ENCODE results near the gene ATP6V0C.
"Not testable (repeated sequence)": the region's sequence is repeated elsewhere in the genome, so short reads cannot be mapped to it uniquely, and the experiment has no call there.

The ATP6V0C gene

GRCh38 chr16:2473999-2474876 is 39.5 kb upstream of the ATP6V0C start:
- FAIRE-seq (peak; percentile 33), DNase-seq (ENCODE audit: extremely low spot score, insufficient read length, low read depth) (peak; percentile 57)

GRCh38 chr16:2474877-2475412 is 38.8 kb upstream of the ATP6V0C start, which contains the start of gene TBC1D24:
Gene TBC1D24, plus strand, starts transcription at chr16:2475127. Its CDS starts 21,022 bp downstream, at chr16:2496149.
- DNase-seq (ENCODE audit: extremely low spot score, insufficient read length, low read depth) (peak; percentile 100), FAIRE-seq (peak; percentile 88)

GRCh38 chr16:2475413-2476344 is 38.1 kb upstream of the ATP6V0C start:
- FAIRE-seq (no peak), DNase-seq (ENCODE audit: extremely low spot score, insufficient read length, low read depth) (no peak)

GRCh38 chr16:2476345-2476720 is 37.4 kb upstream of the ATP6V0C start:
- no peak for FAIRE-seq

GRCh38 chr16:2476741-2477140 is 37.0 kb upstream of the ATP6V0C start:
- FAIRE-seq (no peak), DNase-seq (ENCODE audit: extremely low spot score, insufficient read length, low read depth) (no peak)

More at GRCh38 chr16:2476345-2476720, 37.4 kb upstream of the ATP6V0C start:
- no peak for DNase-seq (ENCODE audit: extremely low spot score, insufficient read length, low read depth)

GRCh38 chr16:2477327-2477726 is 36.4 kb upstream of the ATP6V0C start:
- DNase-seq (ENCODE audit: extremely low spot score, insufficient read length, low read depth) = no peak
- FAIRE-seq = no peak

GRCh38 chr16:2478279-2478678 is 35.5 kb upstream of the ATP6V0C start:
- FAIRE-seq = no peak
- DNase-seq (ENCODE audit: extremely low spot score, insufficient read length, low read depth) = no peak

- not testable (repeated sequence) for FAIRE-seq; DNase-seq (ENCODE audit: extremely low spot score, insufficient read length, low read depth)
Observed at GRCh38 chr16:2479996-2480395, 33.8 kb upstream of the ATP6V0C start.

GRCh38 chr16:2480948-2481347 is 32.8 kb upstream of the ATP6V0C start:
- FAIRE-seq = no peak

GRCh38 chr16:2481676-2482075 is 32.1 kb upstream of the ATP6V0C start:
- DNase-seq (ENCODE audit: extremely low spot score, insufficient read length, low read depth) = no peak
- FAIRE-seq = no peak

More at GRCh38 chr16:2480948-2481347, 32.8 kb upstream of the ATP6V0C start:
- no peak for DNase-seq (ENCODE audit: extremely low spot score, insufficient read length, low read depth)

GRCh38 chr16:2482249-2482648 is 31.5 kb upstream of the ATP6V0C start:
- FAIRE-seq (no peak), DNase-seq (ENCODE audit: extremely low spot score, insufficient read length, low read depth) (no peak)

GRCh38 chr16:2482708-2483534 is 30.8 kb upstream of the ATP6V0C start:
- FAIRE-seq (no peak), DNase-seq (ENCODE audit: extremely low spot score, insufficient read length, low read depth) (no peak)

GRCh38 chr16:2483939-2484897 is 29.5 kb upstream of the ATP6V0C start:
- FAIRE-seq = no peak
- no peak for DNase-seq (ENCODE audit: extremely low spot score, insufficient read length, low read depth)

GRCh38 chr16:2484898-2485508 is 28.7 kb upstream of the ATP6V0C start:
- DNase-seq (ENCODE audit: extremely low spot score, insufficient read length, low read depth) = no peak
- FAIRE-seq = no peak

- no peak for FAIRE-seq
- DNase-seq (ENCODE audit: extremely low spot score, insufficient read length, low read depth) = no peak
Observed at GRCh38 chr16:2485811-2486507, 27.8 kb upstream of the ATP6V0C start.

- peak; percentile 91 for FAIRE-seq
- DNase-seq (ENCODE audit: extremely low spot score, insufficient read length, low read depth) = peak; percentile 71
Observed at GRCh38 chr16:2486645-2487516, 26.9 kb upstream of the ATP6V0C start.

GRCh38 chr16:2487517-2487842 is 26.3 kb upstream of the ATP6V0C start:
- DNase-seq (ENCODE audit: extremely low spot score, insufficient read length, low read depth) (no peak), FAIRE-seq (no peak)
